ENCODE measurements around the gene ITCH. TPM values are rescaled to one million over a fixed set of nuclear protein-coding genes. Genes with fewer than 3 reads are reported as not detected.

Gene ITCH
- total and polyA plus RNA-seq, 9 of the 15 experiments (the other 6 are each of a cell fraction or from before 2014, with no cell fraction given), result 7.5 to 53.0 (median 22.9) TPM

DNA sequence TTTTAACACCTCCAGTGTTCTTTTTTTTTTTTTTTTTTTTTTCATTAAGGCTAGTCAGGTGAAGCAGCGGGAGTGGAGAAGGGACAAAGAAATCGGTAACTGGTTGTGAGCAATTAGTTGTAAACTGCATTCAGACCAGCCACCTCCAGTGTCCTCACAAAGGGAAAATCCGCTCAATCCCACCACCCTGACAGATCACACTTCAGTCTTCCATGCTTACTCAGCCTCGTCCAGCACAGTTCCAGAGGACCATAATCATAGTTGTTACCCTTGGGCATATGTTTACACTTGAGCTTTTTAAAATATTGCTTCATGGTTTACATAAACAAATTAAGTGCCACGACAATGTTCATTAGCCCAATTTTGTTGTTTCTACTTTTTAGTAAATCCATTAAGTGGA is 163.4 kb downstream of the ITCH start:
- no peak overlapping the region for H3K4me3 ChIP-seq
- ATAC-seq, result no peak
- BruUV-seq (replicated peaks), result no TSS peak
- peaks cover 15 to 17% of the 10 kb centered on the region in 2 experiments for H3K4me1 ChIP-seq (replicated peaks in 1 of 2; ENCODE audit: control insufficient read depth in 2 of 2, insufficient read depth in 2 of 2, low read length in 2 of 2)
- no peak overlapping the region for H3K9ac ChIP-seq (ENCODE audit: insufficient read depth in 1 of 2, low read depth in 2 of 2, low read length in 2 of 2)
- ChIA-PET POLR2A (interaction anchor here (1.2 kb wide), 1 partner anchor 10 kb away, joined by 4 read pairs; the partner anchor contains the start of gene DYNLRB1), CTCF (ENCODE audit: low intra/inter-chr PET ratio) (no interaction called here)
- peaks cover 45% of the 10 kb centered on the region for H3K79me2 ChIP-seq (ENCODE audit: control insufficient read depth, insufficient read depth, low read length)
- no peak overlapping the region for H2AFZ ChIP-seq (ENCODE audit: low read depth, low read length)
- in situ Hi-C loops (cut with MboI) (loop anchor here (10.0 kb wide), 1 partner anchor 332 kb away; no protein-coding TSS in a partner anchor), intact Hi-C loops (cut with micrococcal nuclease) (no loop called here)
- no peaks in the 10 kb centered on the region for H3K27me3 ChIP-seq (ENCODE audit: control insufficient read depth in 2 of 2, insufficient read depth in 2 of 2, low read length in 2 of 2)
- H3K36me3 ChIP-seq (ENCODE audit: control insufficient read depth, insufficient read depth, low read length), result peaks cover 76% of the 10 kb centered on the region
- DNase-seq (ENCODE audit: extremely low read depth in 1 of 4, low spot score in 3 of 4), result no peak
- WGBS (ENCODE audit: insufficient coverage, low coverage, missing lambda C conversion rate), result 91% methylated on average over 5 of the region's 5 CpGs
- H4K20me1 ChIP-seq (replicated peaks; ENCODE audit: control insufficient read depth, insufficient read depth, low read length), result peaks cover 20% of the 10 kb centered on the region
- TF ChIP-seq, protein P1, sequence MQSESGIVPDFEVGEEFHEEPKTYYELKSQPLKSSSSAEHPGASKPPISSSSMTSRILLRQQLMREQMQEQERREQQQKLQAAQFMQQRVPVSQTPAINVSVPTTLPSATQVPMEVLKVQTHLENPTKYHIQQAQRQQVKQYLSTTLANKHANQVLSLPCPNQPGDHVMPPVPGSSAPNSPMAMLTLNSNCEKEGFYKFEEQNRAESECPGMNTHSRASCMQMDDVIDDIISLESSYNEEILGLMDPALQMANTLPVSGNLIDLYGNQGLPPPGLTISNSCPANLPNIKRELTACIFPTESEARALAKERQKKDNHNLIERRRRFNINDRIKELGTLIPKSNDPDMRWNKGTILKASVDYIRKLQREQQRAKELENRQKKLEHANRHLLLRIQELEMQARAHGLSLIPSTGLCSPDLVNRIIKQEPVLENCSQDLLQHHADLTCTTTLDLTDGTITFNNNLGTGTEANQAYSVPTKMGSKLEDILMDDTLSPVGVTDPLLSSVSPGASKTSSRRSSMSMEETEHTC (IDR thresholded peaks at IDR 0.05), result no peak
- TF ChIP-seq POLR2G (IDR thresholded peaks at IDR 0.05; ENCODE audit: low read depth, low read length), result no peak
- TF ChIP-seq, protein P2, sequence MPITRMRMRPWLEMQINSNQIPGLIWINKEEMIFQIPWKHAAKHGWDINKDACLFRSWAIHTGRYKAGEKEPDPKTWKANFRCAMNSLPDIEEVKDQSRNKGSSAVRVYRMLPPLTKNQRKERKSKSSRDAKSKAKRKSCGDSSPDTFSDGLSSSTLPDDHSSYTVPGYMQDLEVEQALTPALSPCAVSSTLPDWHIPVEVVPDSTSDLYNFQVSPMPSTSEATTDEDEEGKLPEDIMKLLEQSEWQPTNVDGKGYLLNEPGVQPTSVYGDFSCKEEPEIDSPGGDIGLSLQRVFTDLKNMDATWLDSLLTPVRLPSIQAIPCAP (CRISPR knock-in tag; IDR thresholded peaks at IDR 0.05; ENCODE audit: borderline replicate concordance), result no peak
- TF ChIP-seq HCFC1 (IDR thresholded peaks at IDR 0.05; ENCODE audit: low read depth, low read length), result no peak
- TF ChIP-seq OTX1 (CRISPR knock-in tag; IDR thresholded peaks at IDR 0.05), result no peak
- no peak for TF ChIP-seq ZNF778 (CRISPR knock-in tag; IDR thresholded peaks at IDR 0.05)
- TF ChIP-seq TCF3 (CRISPR knock-in tag; IDR thresholded peaks at IDR 0.05), result no peak
- TF ChIP-seq, protein P3, sequence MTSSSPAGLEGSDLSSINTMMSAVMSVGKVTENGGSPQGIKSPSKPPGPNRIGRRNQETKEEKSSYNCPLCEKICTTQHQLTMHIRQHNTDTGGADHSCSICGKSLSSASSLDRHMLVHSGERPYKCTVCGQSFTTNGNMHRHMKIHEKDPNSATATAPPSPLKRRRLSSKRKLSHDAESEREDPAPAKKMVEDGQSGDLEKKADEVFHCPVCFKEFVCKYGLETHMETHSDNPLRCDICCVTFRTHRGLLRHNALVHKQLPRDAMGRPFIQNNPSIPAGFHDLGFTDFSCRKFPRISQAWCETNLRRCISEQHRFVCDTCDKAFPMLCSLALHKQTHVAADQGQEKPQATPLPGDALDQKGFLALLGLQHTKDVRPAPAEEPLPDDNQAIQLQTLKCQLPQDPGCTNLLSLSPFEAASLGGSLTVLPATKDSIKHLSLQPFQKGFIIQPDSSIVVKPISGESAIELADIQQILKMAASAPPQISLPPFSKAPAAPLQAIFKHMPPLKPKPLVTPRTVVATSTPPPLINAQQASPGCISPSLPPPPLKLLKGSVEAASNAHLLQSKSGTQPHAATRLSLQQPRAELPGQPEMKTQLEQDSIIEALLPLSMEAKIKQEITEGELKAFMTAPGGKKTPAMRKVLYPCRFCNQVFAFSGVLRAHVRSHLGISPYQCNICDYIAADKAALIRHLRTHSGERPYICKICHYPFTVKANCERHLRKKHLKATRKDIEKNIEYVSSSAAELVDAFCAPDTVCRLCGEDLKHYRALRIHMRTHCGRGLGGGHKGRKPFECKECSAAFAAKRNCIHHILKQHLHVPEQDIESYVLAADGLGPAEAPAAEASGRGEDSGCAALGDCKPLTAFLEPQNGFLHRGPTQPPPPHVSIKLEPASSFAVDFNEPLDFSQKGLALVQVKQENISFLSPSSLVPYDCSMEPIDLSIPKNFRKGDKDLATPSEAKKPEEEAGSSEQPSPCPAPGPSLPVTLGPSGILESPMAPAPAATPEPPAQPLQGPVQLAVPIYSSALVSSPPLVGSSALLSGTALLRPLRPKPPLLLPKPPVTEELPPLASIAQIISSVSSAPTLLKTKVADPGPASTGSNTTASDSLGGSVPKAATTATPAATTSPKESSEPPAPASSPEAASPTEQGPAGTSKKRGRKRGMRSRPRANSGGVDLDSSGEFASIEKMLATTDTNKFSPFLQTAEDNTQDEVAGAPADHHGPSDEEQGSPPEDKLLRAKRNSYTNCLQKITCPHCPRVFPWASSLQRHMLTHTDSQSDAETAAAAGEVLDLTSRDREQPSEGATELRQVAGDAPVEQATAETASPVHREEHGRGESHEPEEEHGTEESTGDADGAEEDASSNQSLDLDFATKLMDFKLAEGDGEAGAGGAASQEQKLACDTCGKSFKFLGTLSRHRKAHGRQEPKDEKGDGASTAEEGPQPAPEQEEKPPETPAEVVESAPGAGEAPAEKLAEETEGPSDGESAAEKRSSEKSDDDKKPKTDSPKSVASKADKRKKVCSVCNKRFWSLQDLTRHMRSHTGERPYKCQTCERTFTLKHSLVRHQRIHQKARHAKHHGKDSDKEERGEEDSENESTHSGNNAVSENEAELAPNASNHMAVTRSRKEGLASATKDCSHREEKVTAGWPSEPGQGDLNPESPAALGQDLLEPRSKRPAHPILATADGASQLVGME (CRISPR knock-in tag; IDR thresholded peaks at IDR 0.05), result no peak
- no peak for FAIRE-seq
- H3K27ac ChIP-seq (ENCODE audit: extremely low read depth, low read depth, low read length), result no peak overlapping the region
- no peak overlapping the region for H3K4me2 ChIP-seq (ENCODE audit: insufficient read depth, low read length)
- no peaks in the 10 kb centered on the region for H3K9me1 ChIP-seq (ENCODE audit: control insufficient read depth, insufficient read depth, low read length)
- no peaks in the 10 kb centered on the region; the same call in 1 of the 2 replicates for H3K9me3 ChIP-seq (replicated peaks; ENCODE audit: control insufficient read depth, insufficient read depth, low read depth, low read length)
